H1 (cell line): Measurements from ENCODE around the gene PDE1C. TPM values are rescaled to one million over a fixed set of nuclear protein-coding genes. Genes with fewer than 3 reads are reported as not detected.

ENCODE experiments used
- CTCF ChIA-PET: fragments of 300-600 bp; sonication (Branson Sonifier 250); formaldehyde crosslinking; loops from one replicate; lab custom pipeline; 2021; ENCODE audit not compliant: partially characterized antibody; lab: Charles Lee
- POLR2A ChIA-PET: fragments of 300-600 bp; sonication (Branson Sonifier 250); formaldehyde crosslinking; loops from one replicate; lab custom pipeline; 2021; ENCODE audit warnings: inconsistent platforms; ENCODE audit not compliant: partially characterized antibody; lab: Charles Lee
- DNase-seq, 2 experiments: peaks; one replicate each; pipeline versions ENCODE4 v3.0.0 to v3.0.0-alpha.2; 2010 to 2022; ENCODE audit warnings: low spot score in 2 of 2, low read depth in 1 of 2, mixed read lengths in 1 of 2
- FAIRE-seq: peaks from 2 replicates; lab custom pipeline; 2011; peaks lifted over from hg19 to GRCh38; lab: Jason Lieb, UNC
- H2AFZ ChIP-seq: 2 replicates; pipeline ENCODE4 v1.8.1; 2012; ENCODE audit warnings: low read length, inconsistent platforms
- H2AK5ac ChIP-seq: 2 replicates; pipeline ENCODE4 v1.6.1; 2013; ENCODE audit warnings: low read depth, low read length
- H2BK120ac ChIP-seq: replicated peaks from 2 replicates; pipeline ENCODE3; 2013; ENCODE audit warnings: low read depth, low read length, inconsistent platforms
- H2BK12ac ChIP-seq: 2 replicates; pipeline ENCODE4 v1.6.1; 2013; ENCODE audit warnings: low read depth, low read length
- H2BK15ac ChIP-seq: 2 replicates; pipeline ENCODE4 v1.6.1; 2013; ENCODE audit warnings: low read length
- H2BK20ac ChIP-seq: 2 replicates; pipeline ENCODE4 v1.6.1; 2013; ENCODE audit warnings: low read length
- H2BK5ac ChIP-seq: 2 replicates; pipeline ENCODE4 v1.6.1; 2013; ENCODE audit warnings: low read depth, low read length
- H3K14ac ChIP-seq: 2 replicates; pipeline ENCODE4 v1.6.1; 2013; ENCODE audit warnings: inconsistent platforms; ENCODE audit not compliant: insufficient read length
- H3K18ac ChIP-seq: 2 replicates; pipeline ENCODE4 v1.6.1; 2013; ENCODE audit warnings: low read length; ENCODE audit errors: extremely low read depth
- H3K23ac ChIP-seq: 2 replicates; pipeline ENCODE4 v1.6.1; 2013; ENCODE audit warnings: inconsistent platforms; ENCODE audit not compliant: insufficient read length
- H3K23me2 ChIP-seq: 2 replicates; pipeline ENCODE4 v1.6.1; 2013; ENCODE audit warnings: low read depth, low read length
- H3K27ac ChIP-seq: 2 replicates; pipeline ENCODE4 v1.6.1; 2011; ENCODE audit warnings: low read depth, low read length, inconsistent platforms
- H3K27me3 ChIP-seq, 4 experiments: replicated peaks in 1 of 4; 1 replicate in 1 of 4; 2 replicates in 3 of 4; pipeline versions ENCODE4 v1.6.1 to v1.8.1; 2011 to 2013; ENCODE audit warnings: low read length in 3 of 4, mild to moderate bottlenecking in 3 of 4, inconsistent platforms in 2 of 4, mixed read lengths in 2 of 4, moderate library complexity in 1 of 4; ENCODE audit not compliant: control insufficient read depth in 3 of 4, insufficient read depth in 3 of 4; ENCODE audit errors: extremely low read depth in 1 of 4
- H3K36me3 ChIP-seq, 4 experiments: 2 replicates each; pipeline versions ENCODE4 v1.6.1 to v1.8.1; 2011 to 2013; ENCODE audit warnings: mild to moderate bottlenecking in 4 of 4, low read length in 3 of 4, moderate library complexity in 2 of 4, control low read depth in 1 of 4, inconsistent platforms in 1 of 4; ENCODE audit not compliant: insufficient read depth in 4 of 4, control insufficient read depth in 2 of 4
- H3K4ac ChIP-seq: replicated peaks from 2 replicates; pipeline ENCODE3; 2013; ENCODE audit warnings: low read length, low read depth, mixed read lengths, inconsistent platforms; ENCODE audit not compliant: insufficient read length
- H3K4me1 ChIP-seq, 4 experiments: replicated peaks in 1 of 4; 1 replicate in 1 of 4; 2 replicates in 3 of 4; pipeline versions ENCODE4 v1.6.1 to v1.8.1; 2011 to 2013; ENCODE audit warnings: low read length in 3 of 4, inconsistent platforms in 2 of 4, mixed read lengths in 1 of 4; ENCODE audit not compliant: insufficient read depth in 4 of 4, control insufficient read depth in 3 of 4
- H3K4me2 ChIP-seq, 2 experiments: 2 replicates each; pipeline versions ENCODE4 v1.6.1 to v1.8.1; 2011 to 2013; ENCODE audit warnings: low read depth in 2 of 2, low read length in 2 of 2, control low read depth in 1 of 2, inconsistent platforms in 1 of 2, mild to moderate bottlenecking in 1 of 2; ENCODE audit not compliant: insufficient read depth in 1 of 2
- H3K4me3 ChIP-seq, 4 experiments: fragments of 200-600, 300-600 bp in 1 of 4; sonication (generic), shearing (Covaris generic), sonication (Bioruptor Twin) in 1 of 4; 2 replicates each; pipeline versions ENCODE4 v1.5.1 to v1.8.1; 2011 to 2016; ENCODE audit warnings: low read length in 4 of 4, low read depth in 3 of 4, control low read depth in 2 of 4, inconsistent platforms in 2 of 4, mild to moderate bottlenecking in 2 of 4, mixed read lengths in 1 of 4, moderate library complexity in 1 of 4; ENCODE audit not compliant: insufficient read depth in 2 of 4; ENCODE audit errors: extremely low read depth in 1 of 4
- H3K56ac ChIP-seq: replicated peaks from 2 replicates; pipeline ENCODE3; 2013; ENCODE audit warnings: low read depth, mild to moderate bottlenecking, mixed read lengths, low read length, inconsistent platforms; ENCODE audit not compliant: insufficient read length
- H3K79me1 ChIP-seq: 2 replicates; pipeline ENCODE4 v1.6.1; 2013; ENCODE audit warnings: low read depth, low read length, control low read depth
- H3K79me2 ChIP-seq, 2 experiments: 2 replicates each; pipeline versions ENCODE4 v1.6.1 to v1.8.1; 2012 to 2013; ENCODE audit warnings: low read length in 2 of 2, mild to moderate bottlenecking in 2 of 2, inconsistent platforms in 1 of 2; ENCODE audit not compliant: insufficient read depth in 2 of 2, control insufficient read depth in 1 of 2
- H3K9ac ChIP-seq, 4 experiments: replicated peaks in 1 of 4; 1 replicate in 1 of 4; 2 replicates in 3 of 4; pipeline versions ENCODE4 v1.6.1 to v1.8.1; 2011 to 2013; ENCODE audit warnings: low read depth in 3 of 4, low read length in 3 of 4, control low read depth in 2 of 4, mild to moderate bottlenecking in 2 of 4, moderate library complexity in 2 of 4, inconsistent platforms in 1 of 4; ENCODE audit errors: extremely low read depth in 1 of 4
- H3K9me3 ChIP-seq, 2 experiments: 2 replicates each; pipeline versions ENCODE4 v1.6.1 to v1.8.1; 2012 to 2013; ENCODE audit warnings: mild to moderate bottlenecking in 2 of 2, moderate library complexity in 2 of 2, control low read depth in 1 of 2, inconsistent platforms in 1 of 2, low read depth in 1 of 2, low read length in 1 of 2, mixed read lengths in 1 of 2; ENCODE audit not compliant: insufficient read depth in 2 of 2
- H4K20me1 ChIP-seq, 2 experiments: replicated peaks in 1 of 2; 2 replicates each; pipeline versions ENCODE3 to v1.8.1; 2011 to 2013; ENCODE audit warnings: inconsistent platforms in 2 of 2, low read length in 2 of 2, mild to moderate bottlenecking in 1 of 2; ENCODE audit not compliant: insufficient read depth in 2 of 2, control insufficient read depth in 1 of 2
- H4K5ac ChIP-seq: 2 replicates; pipeline ENCODE4 v1.6.1; 2013; ENCODE audit warnings: low read length, low read depth, mixed read lengths, inconsistent platforms; ENCODE audit not compliant: insufficient read length
- H4K8ac ChIP-seq: 2 replicates; pipeline ENCODE4 v1.8.0; 2013; ENCODE audit warnings: mild to moderate bottlenecking, moderate library complexity, low read length, inconsistent platforms; ENCODE audit not compliant: insufficient read depth; ENCODE audit errors: extremely low read depth
- H4K91ac ChIP-seq: replicated peaks from 2 replicates; pipeline ENCODE3; 2013; ENCODE audit warnings: low read length, mixed read lengths, inconsistent platforms; ENCODE audit not compliant: insufficient read length
- CEBPB ChIP-seq: IDR thresholded peaks from 2 replicates; pipeline ENCODE4 v1.6.1; 2012; ENCODE audit warnings: low read depth, low read length
- POLR2A ChIP-seq, 2 experiments: IDR thresholded peaks; 1 replicate in 1 of 2; 2 replicates in 1 of 2; pipeline ENCODE4 v1.6.1; 2011; ENCODE audit warnings: low read depth in 2 of 2, low read length in 2 of 2, mild to moderate bottlenecking in 2 of 2; ENCODE audit errors: control extremely low read depth in 1 of 2
- RBBP5 ChIP-seq: IDR thresholded peaks from 2 replicates; pipeline ENCODE4 v1.7.1; 2012; ENCODE audit warnings: low read depth, mild to moderate bottlenecking, inconsistent platforms, low read length, moderate library complexity, borderline replicate concordance
- ZNF274 ChIP-seq: IDR thresholded peaks from 2 replicates; pipeline ENCODE4 v1.7.0; 2012; ENCODE audit warnings: low read length, borderline replicate concordance; ENCODE audit errors: extremely low read depth
- WGBS, 2 experiments: shearing (Covaris generic) in 1 of 2; methylation state at CpG; one replicate each; pipeline versions ENCODE4 v1.1.6 to v1.1.7; 2013 to 2015; ENCODE audit warnings: low lambda C conversion rate in 2 of 2, mixed read lengths in 2 of 2, inconsistent platforms in 1 of 2, low coverage in 1 of 2, missing lambda C conversion rate in 1 of 2; ENCODE audit not compliant: insufficient replicate concordance in 2 of 2, insufficient coverage in 1 of 2, insufficient read length in 1 of 2; ENCODE audit errors: extremely low coverage in 1 of 2, missing lambda C conversion rate in 1 of 2; 5-methylcytosine and 5-hydroxymethylcytosine counted together
- polyA plus RNA-seq, 7 experiments: library from polyadenylated mRNA; depleted of rRNA in 3 of 7; stranded (reverse) in 5 of 7; unstranded in 2 of 7; fragments of >200 nt in 5 of 7; fragments of 200-250 nt in 2 of 7; gene quantifications; 1 replicate in 5 of 7; 2 replicates in 1 of 7; 4 replicates in 1 of 7; pipeline versions ENCODE4 v1.2.1 to v1.2.3, GENCODE V29; 2011 to 2013; ENCODE audit warnings: missing spikeins in 2 of 7, mixed read lengths in 2 of 7
- total RNA-seq: library from RNA; stranded (reverse); fragmentation: NEBNext Ultra II Directional; extraction: Animal tissue kit (Norgen Biotek cat#: 25700); gene quantifications from 2 replicates; pipeline ENCODE4 v1.2.1, GENCODE V29; 2021

PDE1C gene
- total and polyA plus RNA-seq, 2 of the 8 experiments (the other 6 are each of a cell fraction or from before 2014, with no cell fraction given): 0.11 to 1.1 TPM

DNA sequence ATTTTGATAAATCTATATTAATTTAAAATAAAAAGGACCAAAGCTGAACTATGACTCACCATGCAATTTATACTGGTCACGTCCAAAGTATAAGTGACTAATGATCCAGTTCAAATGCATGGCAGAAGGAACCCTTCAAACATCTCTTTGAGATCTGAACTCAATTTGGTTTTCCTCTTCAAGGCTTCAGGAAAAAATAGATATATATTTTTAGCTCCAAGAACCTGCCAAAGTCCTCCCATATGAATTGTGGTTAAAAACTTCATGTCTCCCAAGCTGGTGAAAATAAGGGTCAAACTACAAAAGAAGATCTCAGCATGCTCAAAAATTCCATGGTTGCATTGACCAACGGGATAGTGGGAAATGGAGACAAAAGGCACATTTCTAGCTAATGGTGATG, 34.6 kb upstream of the PDE1C start:
- no peak overlapping the region for H4K91ac ChIP-seq
- no peak overlapping the region for H4K5ac ChIP-seq
- no peak overlapping the region for H3K4me3 ChIP-seq
- no peak overlapping the region for H3K9ac ChIP-seq
- H3K18ac ChIP-seq: no peak overlapping the region
- H2BK12ac ChIP-seq: no peak overlapping the region
- H3K9me3 ChIP-seq: no peaks in the 10 kb centered on the region
- no peak overlapping the region for H2BK5ac ChIP-seq
- CTCF ChIA-PET: interaction anchor here (0.7 kb wide), 1 partner anchor 10 kb away, joined by 4 read pairs; no protein-coding TSS in a partner anchor
- POLR2A ChIA-PET: no interaction called here
- no peak overlapping the region for H3K4me2 ChIP-seq
- H3K27ac ChIP-seq: no peak overlapping the region
- no peak overlapping the region for H3K23ac ChIP-seq
- no peaks in the 10 kb centered on the region for H3K79me1 ChIP-seq
- no peaks in the 10 kb centered on the region for H3K4me1 ChIP-seq
- H2BK20ac ChIP-seq: no peak overlapping the region
- FAIRE-seq (no peak), DNase-seq (no peak)
- TF ChIP-seq POLR2A (IDR thresholded peaks at IDR 0.05; ENCODE audit: control extremely low read depth in 1 of 2, low read depth in 2 of 2, low read length in 2 of 2) (no peak), CEBPB (no peak), RBBP5 (no peak), ZNF274 (no peak)
- no peaks in the 10 kb centered on the region for H3K36me3 ChIP-seq
- no peak overlapping the region for H4K8ac ChIP-seq
- H3K4ac ChIP-seq: no peak overlapping the region
- H2AK5ac ChIP-seq: no peak overlapping the region
- H2BK120ac ChIP-seq: no peak overlapping the region
- 98% methylated on average over 2 of the region's 2 CpGs; no CpG with 5 or more reads in 1 of the 2 experiments for WGBS, 2 experiments
- no peaks in the 10 kb centered on the region for H3K23me2 ChIP-seq
- H3K56ac ChIP-seq: no peak overlapping the region
- H3K79me2 ChIP-seq: no peaks in the 10 kb centered on the region
- no peak overlapping the region for H3K14ac ChIP-seq
- no peaks in the 10 kb centered on the region for H3K27me3 ChIP-seq
- H4K20me1 ChIP-seq: no peaks in the 10 kb centered on the region
- H2BK15ac ChIP-seq: no peak overlapping the region
- H2AFZ ChIP-seq: no peak overlapping the region
